Esophagus muscularis mucosa (tissue), 4 donors: Measurements from ENCODE around the gene CRHR1.

Experiments
- EP300 ChIP-seq: sonication (generic); formaldehyde crosslinking; IDR thresholded peaks from one replicate; pipeline ENCODE4 v1.6.1; 2017; ENCODE audit warnings: antibody characterized with exemption
- POLR2A ChIP-seq: fragments of 450-650 bp; IDR thresholded peaks from one replicate; pipeline ENCODE4 v1.6.1; 2017; ENCODE audit warnings: antibody characterized with exemption, moderate library complexity, mild to moderate bottlenecking, low read depth
- POLR2AphosphoS5 ChIP-seq, 2 donors: sonication (generic); formaldehyde crosslinking; IDR thresholded peaks; one replicate each; pipeline ENCODE4 v1.6.1; 2017; ENCODE audit warnings: antibody characterized with exemption in 2 of 2
- TF ChIP-seq, protein P1 (sequence below), 3 experiments: fragments of 200-600 bp in 2 of 3; fragments of 450-650 bp in 1 of 3; sonication (generic) in 2 of 3; IDR thresholded peaks; one replicate each; pipeline ENCODE4 v1.5.1; 2017 to 2019; ENCODE audit warnings: antibody characterized with exemption in 3 of 3, mild to moderate bottlenecking in 2 of 3, moderate library complexity in 1 of 3

DNA sequence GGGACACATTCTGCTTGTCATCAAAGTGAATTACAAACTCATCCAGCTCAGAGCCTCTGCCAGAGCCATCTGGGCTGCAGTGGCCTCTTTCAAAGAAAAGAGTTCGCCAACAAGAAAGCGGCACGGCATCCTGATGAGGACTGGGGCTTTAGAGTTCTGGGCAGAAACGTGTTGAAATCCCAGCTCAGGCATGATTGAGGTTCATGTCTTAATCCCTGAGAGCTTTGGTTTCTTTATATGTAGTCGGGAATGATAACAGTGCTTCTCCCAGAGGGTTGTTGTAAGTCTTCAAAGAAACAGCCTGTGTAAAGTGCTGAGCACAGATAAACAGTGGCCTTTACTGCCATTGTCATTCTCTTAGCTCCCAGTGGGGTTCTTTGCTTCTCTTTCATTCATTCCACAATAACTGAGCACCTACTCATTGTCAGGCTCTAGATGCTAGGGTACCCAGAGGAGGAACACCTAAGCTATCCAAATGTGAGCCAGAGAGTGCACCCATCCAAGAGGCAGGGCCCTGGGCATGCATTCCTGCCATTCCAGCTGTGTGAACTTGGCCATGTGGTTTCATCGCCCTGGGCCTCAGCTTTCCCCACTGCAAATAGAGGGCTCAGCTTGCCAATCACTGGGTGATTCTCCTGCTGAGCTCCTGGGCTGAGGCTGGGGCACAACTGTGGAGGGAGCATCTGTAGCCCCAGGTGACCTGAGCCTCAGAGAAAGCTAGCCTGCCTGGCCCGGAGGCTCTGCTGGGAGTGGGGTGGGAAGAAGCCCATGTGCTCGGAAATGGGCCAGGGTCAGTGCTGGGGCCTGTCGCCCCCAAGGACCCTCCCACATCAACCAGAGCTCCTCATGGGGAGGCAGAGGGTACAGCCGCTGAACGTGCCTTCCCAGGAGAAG, 38.3 kb upstream of the CRHR1 start:
- TF ChIP-seq, protein P1, sequence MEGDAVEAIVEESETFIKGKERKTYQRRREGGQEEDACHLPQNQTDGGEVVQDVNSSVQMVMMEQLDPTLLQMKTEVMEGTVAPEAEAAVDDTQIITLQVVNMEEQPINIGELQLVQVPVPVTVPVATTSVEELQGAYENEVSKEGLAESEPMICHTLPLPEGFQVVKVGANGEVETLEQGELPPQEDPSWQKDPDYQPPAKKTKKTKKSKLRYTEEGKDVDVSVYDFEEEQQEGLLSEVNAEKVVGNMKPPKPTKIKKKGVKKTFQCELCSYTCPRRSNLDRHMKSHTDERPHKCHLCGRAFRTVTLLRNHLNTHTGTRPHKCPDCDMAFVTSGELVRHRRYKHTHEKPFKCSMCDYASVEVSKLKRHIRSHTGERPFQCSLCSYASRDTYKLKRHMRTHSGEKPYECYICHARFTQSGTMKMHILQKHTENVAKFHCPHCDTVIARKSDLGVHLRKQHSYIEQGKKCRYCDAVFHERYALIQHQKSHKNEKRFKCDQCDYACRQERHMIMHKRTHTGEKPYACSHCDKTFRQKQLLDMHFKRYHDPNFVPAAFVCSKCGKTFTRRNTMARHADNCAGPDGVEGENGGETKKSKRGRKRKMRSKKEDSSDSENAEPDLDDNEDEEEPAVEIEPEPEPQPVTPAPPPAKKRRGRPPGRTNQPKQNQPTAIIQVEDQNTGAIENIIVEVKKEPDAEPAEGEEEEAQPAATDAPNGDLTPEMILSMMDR (IDR thresholded peaks at IDR 0.05) = no peak
- TF ChIP-seq POLR2A = no peak
- no peak for TF ChIP-seq POLR2AphosphoS5 (IDR thresholded peaks at IDR 0.05)
- no peak for TF ChIP-seq EP300
